Parathyroid adenoma (tissue), 2 donors: ENCODE measurements around the gene PRKCA.
"Not testable (repeated sequence)": the region's sequence is repeated elsewhere in the genome, so short reads cannot be mapped to it uniquely, and the experiment has no call there.

ENCODE experiments used
- H2AFZ ChIP-seq: fragments of 300-600 bp; sonication (generic); one replicate; pipeline ENCODE4 v1.7.0; 2017; ENCODE audit warnings: antibody characterized with exemption, mild to moderate bottlenecking
- H3K27ac ChIP-seq: fragments of 300-600 bp; sonication (generic); one replicate; pipeline ENCODE4 v1.7.0; 2017
- H3K27me3 ChIP-seq: fragments of 300-600 bp; sonication (generic); one replicate; pipeline ENCODE4 v1.7.0; 2017; ENCODE audit warnings: low read length; ENCODE audit not compliant: control insufficient read depth, insufficient read depth
- H3K36me3 ChIP-seq: fragments of 300-600 bp; sonication (generic); one replicate; pipeline ENCODE4 v1.7.0; 2017; ENCODE audit warnings: low read length; ENCODE audit not compliant: control insufficient read depth, insufficient read depth
- H3K4me1 ChIP-seq: fragments of 300-600 bp; sonication (generic); one replicate; pipeline ENCODE4 v1.7.0; 2017; ENCODE audit warnings: control low read depth
- H3K4me2 ChIP-seq: fragments of 300-600 bp; sonication (generic); one replicate; pipeline ENCODE4 v1.7.0; 2017; ENCODE audit warnings: low read length
- H3K4me3 ChIP-seq: fragments of 300-600 bp; sonication (generic); one replicate; pipeline ENCODE4 v1.7.0; 2017; ENCODE audit warnings: low read depth, low read length
- H3K79me2 ChIP-seq: fragments of 300-600 bp; sonication (generic); one replicate; pipeline ENCODE4 v1.7.0; 2017; ENCODE audit warnings: control low read depth
- H3K9ac ChIP-seq: fragments of 300-600 bp; sonication (generic); one replicate; pipeline ENCODE4 v1.7.0; 2017; ENCODE audit warnings: mild to moderate bottlenecking
- H3K9me3 ChIP-seq: fragments of 300-600 bp; sonication (generic); one replicate; pipeline ENCODE4 v1.7.0; 2017; ENCODE audit warnings: low read length; ENCODE audit not compliant: control insufficient read depth
- TF ChIP-seq, protein P1 (sequence below): fragments of 300-600 bp; sonication (generic); IDR thresholded peaks from one replicate; pipeline ENCODE4 v1.7.0; 2017; ENCODE audit warnings: antibody characterized with exemption, mild to moderate bottlenecking
- donor health status: primary hyperparathyroidism.

Gene PRKCA

GRCh38 chr17:66397486-66397885 lies 95.1 kb downstream of the PRKCA start:
- no peak overlapping the region for H3K4me3 ChIP-seq
- no peaks in the 10 kb centered on the region for H3K36me3 ChIP-seq
- H3K9me3 ChIP-seq, result no peaks in the 10 kb centered on the region
- H3K27me3 ChIP-seq, result no peaks in the 10 kb centered on the region
- H3K9ac ChIP-seq, result no peak overlapping the region
- H2AFZ ChIP-seq, result no peak overlapping the region
- H3K4me2 ChIP-seq, result no peak overlapping the region
- H3K79me2 ChIP-seq, result no peaks in the 10 kb centered on the region
- no peak overlapping the region for H3K27ac ChIP-seq
- H3K4me1 ChIP-seq, result no peaks in the 10 kb centered on the region
- TF ChIP-seq, protein P1, sequence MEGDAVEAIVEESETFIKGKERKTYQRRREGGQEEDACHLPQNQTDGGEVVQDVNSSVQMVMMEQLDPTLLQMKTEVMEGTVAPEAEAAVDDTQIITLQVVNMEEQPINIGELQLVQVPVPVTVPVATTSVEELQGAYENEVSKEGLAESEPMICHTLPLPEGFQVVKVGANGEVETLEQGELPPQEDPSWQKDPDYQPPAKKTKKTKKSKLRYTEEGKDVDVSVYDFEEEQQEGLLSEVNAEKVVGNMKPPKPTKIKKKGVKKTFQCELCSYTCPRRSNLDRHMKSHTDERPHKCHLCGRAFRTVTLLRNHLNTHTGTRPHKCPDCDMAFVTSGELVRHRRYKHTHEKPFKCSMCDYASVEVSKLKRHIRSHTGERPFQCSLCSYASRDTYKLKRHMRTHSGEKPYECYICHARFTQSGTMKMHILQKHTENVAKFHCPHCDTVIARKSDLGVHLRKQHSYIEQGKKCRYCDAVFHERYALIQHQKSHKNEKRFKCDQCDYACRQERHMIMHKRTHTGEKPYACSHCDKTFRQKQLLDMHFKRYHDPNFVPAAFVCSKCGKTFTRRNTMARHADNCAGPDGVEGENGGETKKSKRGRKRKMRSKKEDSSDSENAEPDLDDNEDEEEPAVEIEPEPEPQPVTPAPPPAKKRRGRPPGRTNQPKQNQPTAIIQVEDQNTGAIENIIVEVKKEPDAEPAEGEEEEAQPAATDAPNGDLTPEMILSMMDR, result no peak

DNA sequence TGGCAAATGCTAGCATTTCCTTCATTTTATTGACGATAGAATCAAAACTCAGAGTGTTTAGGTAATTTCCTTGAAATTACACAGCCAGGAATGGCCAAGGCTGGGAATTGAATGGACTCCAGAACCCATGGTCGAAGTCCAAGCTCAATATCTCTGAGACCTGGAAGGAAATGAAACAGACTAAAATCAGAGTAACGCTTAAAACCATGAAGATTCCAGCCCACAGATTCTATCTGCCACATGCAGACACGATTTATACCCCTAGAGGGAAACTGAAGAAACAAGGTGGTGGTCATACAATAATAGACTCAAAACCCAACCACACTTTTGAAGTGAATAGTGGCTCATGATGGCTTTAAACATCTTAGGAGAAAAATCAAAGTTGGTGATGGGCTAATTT lies 95.6 kb downstream of the PRKCA start:
- TF ChIP-seq, protein P1, result no peak
- no peak overlapping the region for H3K27ac ChIP-seq
- no peaks in the 10 kb centered on the region for H3K79me2 ChIP-seq
- H3K36me3 ChIP-seq, result no peaks in the 10 kb centered on the region
- H3K9ac ChIP-seq, result no peak overlapping the region
- no peaks in the 10 kb centered on the region for H3K27me3 ChIP-seq
- H3K4me1 ChIP-seq, result no peaks in the 10 kb centered on the region
- H2AFZ ChIP-seq, result no peak overlapping the region
- H3K9me3 ChIP-seq, result no peaks in the 10 kb centered on the region
- no peak overlapping the region for H3K4me2 ChIP-seq
- H3K4me3 ChIP-seq, result no peak overlapping the region

DNA sequence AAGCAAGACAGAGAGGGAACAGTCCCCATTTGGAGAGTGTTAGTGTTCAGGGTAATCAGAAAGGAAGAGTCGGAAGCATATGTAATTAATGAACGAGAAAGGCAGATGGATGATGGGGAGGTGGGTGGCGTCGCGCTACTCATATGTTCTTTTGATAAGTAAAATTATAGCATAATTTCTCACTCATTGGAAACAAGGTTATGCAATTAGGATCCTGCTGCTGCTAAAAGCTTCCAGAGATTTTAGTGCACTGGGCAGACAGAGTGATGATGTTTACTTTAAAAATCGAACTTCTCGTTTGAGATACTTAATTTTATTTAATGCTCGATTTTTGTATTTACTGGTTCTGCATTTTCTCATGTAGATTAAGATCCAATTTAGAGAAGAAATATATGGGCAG lies 96.2 kb downstream of the PRKCA start:
- Histone ChIP-seq H3K4me1 (no peaks in the 10 kb centered on the region), H3K27ac (no peak overlapping the region), H3K9ac (no peak overlapping the region), H3K4me3 (no peak overlapping the region), H3K27me3 (no peaks in the 10 kb centered on the region), H3K36me3 (no peaks in the 10 kb centered on the region), H3K9me3 (no peaks in the 10 kb centered on the region), H3K79me2 (no peaks in the 10 kb centered on the region), H3K4me2 (no peak overlapping the region), H2AFZ (no peak overlapping the region)
- TF ChIP-seq, protein P1, result no peak

- TF ChIP-seq, protein P1, result no peak
- H3K79me2 ChIP-seq, result no peaks in the 10 kb centered on the region
- no peak overlapping the region for H2AFZ ChIP-seq
- no peaks in the 10 kb centered on the region for H3K36me3 ChIP-seq
- no peaks in the 10 kb centered on the region for H3K9me3 ChIP-seq
- no peak overlapping the region for H3K4me2 ChIP-seq
- no peak overlapping the region for H3K4me3 ChIP-seq
- no peak overlapping the region for H3K9ac ChIP-seq
- no peak overlapping the region for H3K27ac ChIP-seq
- H3K27me3 ChIP-seq, result no peaks in the 10 kb centered on the region
- H3K4me1 ChIP-seq, result no peaks in the 10 kb centered on the region
Measured at GRCh38 chr17:66399441-66399840, 97.0 kb downstream of the PRKCA start.

GRCh38 chr17:66400041-66400688 lies 97.8 kb downstream of the PRKCA start:
- not testable (repeated sequence) for H3K36me3 ChIP-seq, H3K27ac ChIP-seq, H3K4me3 ChIP-seq, H2AFZ ChIP-seq, H3K4me1 ChIP-seq, H3K27me3 ChIP-seq, H3K9ac ChIP-seq, H3K4me2 ChIP-seq, H3K79me2 ChIP-seq, H3K9me3 ChIP-seq
